ENCODE measurements around the gene HMX2.
A peak's percentile ranks its signal among the peaks of the same experiment; 100 is the strongest.

Gene HMX2, protein sequence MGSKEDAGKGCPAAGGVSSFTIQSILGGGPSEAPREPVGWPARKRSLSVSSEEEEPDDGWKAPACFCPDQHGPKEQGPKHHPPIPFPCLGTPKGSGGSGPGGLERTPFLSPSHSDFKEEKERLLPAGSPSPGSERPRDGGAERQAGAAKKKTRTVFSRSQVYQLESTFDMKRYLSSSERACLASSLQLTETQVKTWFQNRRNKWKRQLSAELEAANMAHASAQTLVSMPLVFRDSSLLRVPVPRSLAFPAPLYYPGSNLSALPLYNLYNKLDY

DNA sequence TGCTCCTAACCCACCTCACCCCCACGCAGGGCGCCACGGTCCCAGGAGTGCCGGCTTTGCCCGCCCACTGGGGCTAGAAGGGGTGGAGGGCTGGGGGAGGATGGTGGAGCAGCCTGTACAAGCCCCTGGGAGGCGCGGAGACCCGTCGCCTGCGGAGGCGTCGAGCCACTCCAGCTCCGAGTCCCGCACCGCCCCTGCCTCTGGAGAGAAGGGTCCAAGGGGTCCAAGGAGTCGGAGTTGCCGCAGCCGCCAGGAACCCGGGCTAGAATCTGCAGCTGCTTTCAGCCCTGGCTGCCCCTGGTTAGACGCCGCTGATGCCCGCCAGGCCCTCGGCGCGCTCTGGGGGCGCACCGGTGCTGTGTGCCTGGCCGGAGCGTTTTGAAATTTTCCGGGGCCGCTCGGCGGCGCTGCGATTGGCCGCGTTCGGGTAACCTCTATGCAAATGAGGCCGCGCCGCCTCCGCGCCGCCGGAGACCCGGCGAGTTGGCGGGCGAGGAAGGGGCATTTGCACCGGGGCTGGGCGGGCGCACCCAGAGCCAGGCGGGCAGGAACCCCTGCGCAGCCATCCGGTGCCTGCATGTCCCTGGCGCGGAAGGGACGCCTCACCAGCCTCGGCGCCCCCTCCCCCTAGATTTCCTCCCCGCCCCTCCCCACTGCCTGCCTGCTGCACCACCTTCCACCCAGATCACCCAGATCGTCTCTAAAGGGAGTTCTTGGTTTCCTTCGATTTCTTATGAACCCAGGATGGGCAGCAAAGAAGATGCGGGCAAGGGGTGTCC lies at the start of gene HMX2:
TSS of gene HMX2 (plus strand) at position 502 of the 779 bp plus-strand sequence. CDS start at position 745, 243 bp downstream.
- DNase-seq: peak; percentile 36

DNA sequence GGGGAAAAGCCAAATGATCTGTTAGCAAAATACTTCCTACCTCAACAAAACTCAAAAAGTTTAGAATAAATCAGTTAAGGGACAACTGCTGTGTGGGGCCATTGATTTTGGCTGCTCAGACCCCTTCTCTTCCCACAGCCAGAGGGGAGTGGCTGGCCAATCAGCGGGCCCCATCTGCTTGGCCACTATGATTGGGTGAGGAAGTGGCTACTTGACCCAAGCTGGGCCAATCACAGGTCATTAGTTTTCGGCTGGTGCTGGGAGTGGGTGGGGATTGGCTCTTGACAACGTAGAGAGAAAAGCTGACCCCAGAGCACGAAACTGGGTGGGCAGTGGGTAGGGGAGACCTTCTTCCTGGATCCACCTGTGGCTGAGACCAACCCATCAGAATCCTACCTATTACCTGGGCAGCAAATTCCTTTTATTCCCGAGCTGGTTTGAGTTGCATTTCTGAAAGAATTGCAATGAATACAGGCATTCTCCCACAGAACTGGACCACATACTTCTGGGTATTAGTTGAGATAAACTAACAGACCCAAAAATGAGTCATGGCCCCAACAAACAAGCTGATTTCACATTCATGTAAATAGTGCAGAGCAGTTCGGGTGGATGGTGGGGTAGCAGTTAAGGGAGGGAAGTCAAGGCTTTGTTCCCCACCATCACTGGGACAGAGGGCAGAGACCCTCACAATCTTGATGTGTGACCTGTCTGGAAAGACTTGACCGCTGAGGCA lies 47.7 kb upstream of the HMX2 start:
- no peak for DNase-seq

DNA sequence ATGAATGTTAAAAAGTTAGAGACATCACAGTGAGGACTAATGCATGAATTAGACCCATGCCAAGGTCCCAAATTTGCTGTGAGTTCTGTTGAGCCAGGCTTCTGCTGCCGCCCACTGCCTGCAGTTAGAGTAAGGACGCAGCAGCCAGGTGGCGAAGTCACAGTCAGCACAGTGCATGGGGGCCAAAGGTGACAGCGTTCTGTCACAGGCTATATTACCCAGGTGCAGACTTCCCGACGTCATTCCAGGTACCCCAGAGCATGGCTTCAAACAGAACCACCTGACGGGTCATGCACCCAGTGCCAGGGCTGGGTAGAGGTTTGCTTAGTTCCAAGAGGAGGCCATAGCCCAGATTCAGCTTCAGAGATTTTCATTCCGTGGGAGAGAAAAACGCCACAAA lies 46.1 kb upstream of the HMX2 start:
- no peak for DNase-seq

DNA sequence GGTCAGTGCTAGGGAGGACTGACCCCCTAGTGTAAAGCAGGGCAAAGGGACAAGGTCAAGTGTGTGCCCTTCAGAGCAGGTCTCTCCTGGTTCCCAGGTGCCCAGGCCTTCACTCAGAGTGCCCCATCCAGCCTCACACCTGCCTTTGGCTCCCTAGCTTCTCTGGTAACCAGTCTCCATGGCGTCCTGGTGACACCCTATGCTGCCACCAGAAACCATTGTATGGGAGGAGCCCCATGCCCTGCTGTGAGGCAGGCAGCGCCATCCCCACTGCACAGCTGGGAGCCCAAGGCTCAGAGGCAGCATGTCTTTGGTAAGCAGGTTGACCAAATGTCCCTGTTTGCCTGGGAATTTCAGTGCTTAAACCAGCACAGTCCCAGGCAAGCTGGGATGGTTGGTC lies 45.3 kb upstream of the HMX2 start:
- DNase-seq: no peak

DNA sequence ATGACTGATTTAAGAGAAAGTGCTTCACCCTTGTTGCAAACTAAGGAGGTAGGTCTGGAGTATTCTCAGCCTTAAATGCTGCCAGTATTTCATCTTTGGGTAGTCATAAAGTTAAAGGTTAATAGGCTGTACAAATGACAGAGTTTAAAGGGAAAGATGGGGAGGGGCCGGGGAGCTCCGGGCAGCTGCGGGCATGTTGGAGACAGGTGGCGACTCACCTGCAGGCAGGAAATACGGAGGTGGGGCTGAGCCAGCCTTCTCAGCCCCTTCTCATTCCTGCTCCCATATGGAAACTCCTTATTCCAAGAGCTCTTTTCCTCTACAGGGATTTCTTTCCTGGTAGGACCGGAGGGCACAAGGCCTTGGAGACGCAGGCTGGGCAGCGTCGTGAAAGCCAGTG lies 44.0 kb upstream of the HMX2 start:
- DNase-seq: no peak

DNA sequence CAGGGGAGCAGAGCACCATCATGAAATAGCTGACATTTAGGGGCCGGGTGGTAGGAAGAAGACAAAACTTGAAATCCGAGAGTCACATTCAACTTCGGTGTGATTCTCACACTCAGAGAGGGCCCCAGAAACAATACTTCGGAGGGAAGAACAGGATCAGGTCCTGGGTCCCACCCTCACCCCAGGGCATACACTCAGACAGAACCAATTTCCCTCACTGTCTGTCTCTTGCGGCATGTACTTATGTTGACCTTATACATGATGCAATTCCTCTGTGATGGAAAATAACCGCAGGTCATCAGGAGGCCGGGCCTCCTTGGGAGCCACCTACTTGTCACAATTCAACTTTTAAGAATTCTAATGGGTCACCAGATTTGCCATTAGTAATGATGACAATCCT lies 38.5 kb upstream of the HMX2 start:
- DNase-seq: no peak

DNA sequence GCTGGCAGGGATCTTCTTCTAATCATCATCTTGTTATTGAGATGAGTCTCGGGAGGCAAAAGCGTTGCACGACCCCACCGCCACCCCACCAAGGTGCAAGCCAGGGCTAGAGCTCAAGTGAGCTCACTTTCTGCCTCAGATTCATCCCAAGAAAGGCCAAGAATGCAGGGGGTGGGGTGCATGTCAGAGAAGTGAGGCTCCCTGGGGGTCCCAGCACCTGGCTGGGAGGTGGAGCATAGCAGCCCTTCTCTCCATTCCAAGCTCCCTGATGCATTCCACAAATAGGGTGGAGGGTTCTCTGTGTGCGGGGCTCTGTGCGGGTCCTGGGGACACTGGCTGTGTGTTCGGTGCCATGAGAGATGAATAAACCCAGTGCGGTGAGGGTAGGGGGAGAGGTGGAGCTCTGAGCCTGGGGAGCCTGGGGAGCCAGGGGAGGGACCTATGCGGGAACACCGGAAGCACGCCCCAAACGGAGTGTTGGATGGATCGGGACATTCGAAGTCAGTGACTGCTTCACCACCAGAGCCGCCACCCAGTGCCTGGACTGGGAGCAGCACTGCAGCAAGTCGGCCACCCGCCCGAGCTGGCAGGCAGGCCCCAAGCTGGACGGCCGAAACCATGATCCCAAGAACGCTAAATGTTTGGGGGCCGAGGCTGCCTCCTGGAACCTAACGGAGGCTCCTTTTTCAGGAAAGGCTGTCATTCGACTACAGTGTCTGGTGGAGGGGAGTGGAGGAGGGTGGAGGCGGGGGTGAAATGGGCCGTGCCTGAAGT lies 30.1 kb upstream of the HMX2 start:
- no peak for DNase-seq

DNA sequence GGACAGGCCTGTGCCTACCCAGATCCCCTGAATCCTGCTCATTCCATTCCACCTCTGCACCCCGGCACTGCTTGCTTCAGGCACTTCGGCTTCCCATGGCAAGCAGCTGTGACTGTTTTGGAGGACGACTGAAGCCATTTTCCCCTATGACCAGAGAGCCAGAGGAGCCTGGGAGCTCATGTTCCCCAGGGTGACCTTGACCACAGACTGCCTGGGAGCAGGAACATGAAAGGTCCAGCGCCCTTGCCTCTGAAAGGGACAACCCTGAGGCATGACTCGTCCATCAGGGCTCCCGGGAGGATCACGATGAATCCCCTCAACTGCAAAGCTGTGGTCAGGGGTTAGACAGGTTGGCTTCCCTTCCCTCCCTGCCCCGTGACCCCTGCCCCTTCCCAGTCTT lies 28.9 kb upstream of the HMX2 start:
- DNase-seq: no peak

DNA sequence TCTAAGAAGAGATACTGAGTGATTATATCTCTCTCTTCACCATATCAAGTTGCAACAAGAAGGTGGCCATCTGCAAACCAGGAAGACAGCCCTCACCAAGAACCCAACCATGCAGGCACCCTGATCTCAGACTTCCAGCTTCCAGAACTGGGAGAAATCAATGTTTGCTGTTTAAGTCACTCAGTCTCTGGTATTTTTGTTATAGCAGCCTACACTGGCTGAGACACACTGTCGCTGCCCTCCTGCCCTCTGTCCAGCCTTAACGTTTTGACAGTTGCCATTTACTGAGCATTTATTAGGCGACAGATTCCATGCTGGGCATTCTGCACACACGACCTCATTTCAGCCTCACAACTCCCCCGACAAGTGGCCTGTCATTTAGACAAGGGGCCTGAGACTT lies 21.7 kb upstream of the HMX2 start:
- DNase-seq: no peak

DNA sequence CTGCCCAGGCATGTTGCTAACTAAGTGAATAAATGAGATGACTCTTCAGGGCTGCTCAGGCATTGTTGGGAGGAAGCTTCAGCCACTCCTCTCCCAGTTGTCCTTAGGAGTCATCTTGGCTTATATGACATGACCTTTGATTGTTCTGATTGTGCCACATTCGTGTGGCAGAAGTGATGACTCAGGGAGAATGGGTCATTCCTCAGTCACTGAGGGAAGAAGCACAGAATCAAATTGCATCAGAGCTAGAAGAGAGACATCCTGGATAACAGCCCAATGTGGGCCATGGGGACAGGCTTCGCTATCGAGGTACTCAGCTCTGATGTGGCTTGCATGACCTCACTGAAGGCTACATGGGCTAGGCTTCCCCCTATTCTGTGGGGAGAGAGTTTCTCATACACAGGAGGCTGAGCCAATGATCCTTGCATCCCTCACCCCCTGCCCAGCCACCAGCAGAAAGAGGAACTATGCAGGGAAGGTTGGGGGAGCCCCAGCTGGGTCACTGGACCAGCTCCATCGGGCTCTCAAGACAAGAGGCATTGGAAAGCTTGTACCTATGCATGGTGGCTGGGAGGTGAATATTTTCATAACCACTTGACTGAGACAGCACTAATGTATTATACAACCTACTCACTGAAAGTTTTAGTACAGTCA lies 18.2 kb upstream of the HMX2 start:
- no peak for DNase-seq

DNA sequence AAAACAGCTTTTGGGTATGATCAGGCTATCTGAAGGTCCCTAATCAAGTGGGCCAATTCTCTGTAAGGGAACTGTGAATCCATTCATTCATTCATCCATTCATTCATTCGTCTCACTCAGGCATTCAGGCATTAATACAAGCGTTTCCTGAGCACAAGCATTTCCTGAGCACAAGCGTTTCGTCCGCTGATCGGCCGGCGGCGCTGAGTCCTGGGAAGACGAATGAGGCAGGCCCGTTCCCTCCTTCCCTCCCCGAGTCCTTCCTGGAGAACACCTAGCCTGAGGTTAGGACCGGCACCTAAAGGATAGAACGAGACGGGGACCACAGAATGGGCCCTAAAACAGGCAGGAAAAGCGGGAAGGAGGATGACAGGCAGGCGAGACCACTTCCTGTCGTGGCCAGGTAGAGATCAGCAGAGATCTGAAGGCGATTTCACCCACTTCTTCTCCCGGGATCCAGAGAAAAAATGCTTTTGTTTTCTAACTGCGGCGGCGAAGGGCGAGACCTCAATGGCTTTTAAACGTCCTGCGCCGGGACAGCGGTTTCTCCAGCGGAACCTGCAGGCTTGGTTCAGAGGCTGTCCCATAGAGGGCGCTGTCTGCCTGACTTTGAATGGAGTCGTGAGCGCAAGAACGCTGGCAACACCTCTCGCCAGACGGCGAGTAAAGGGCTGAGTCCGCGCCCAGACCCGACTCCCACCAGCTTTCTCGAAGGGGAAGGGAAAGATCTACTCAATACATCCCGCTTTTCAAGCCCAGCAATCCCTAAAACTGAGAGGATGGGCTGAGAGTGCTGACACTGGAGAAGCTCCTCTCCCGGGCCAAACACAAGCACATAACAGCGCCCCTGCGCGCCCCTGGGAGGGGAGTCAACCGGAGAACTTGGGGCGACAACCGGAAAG lies 15.1 kb upstream of the HMX2 start:
- peak; percentile 88 for DNase-seq

DNA sequence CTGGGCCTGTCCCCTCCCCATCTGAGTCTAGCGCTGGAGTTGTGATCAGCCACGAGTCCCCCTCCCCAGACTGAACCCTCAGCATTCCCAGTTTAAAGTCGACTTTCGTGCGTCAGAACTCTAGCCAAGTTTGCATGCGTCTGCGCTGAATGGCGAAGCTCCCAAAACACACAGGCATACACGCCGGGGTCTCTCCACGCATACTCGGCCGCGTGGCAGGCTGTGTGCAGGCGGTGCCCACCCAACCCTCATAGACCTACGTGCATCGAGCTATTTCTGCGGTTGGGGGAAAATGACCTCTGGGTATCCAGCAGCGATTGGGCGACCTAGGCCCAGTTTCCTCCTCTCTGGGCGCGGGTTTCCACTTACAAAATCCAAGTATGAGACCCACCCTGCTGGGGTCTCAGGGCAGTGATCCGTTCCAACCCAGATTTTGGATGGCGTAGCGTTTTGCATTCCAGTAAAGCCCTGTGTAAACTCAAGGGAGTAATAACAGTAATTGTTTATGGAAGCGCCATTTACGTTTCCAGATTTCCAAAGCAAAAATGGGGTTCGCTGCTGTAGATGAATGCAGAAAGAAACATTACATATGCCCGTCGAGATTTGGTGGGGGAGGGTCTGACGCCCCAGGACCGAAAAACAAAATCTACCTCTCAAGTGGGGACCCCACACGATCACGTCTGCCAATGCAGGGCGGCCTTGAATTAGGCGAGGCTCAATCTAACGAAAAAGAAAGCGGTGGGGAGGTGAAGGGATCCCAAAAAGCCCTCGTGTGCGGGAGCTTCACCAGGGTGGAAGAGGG lies 14.2 kb upstream of the HMX2 start:
- no peak for DNase-seq

DNA sequence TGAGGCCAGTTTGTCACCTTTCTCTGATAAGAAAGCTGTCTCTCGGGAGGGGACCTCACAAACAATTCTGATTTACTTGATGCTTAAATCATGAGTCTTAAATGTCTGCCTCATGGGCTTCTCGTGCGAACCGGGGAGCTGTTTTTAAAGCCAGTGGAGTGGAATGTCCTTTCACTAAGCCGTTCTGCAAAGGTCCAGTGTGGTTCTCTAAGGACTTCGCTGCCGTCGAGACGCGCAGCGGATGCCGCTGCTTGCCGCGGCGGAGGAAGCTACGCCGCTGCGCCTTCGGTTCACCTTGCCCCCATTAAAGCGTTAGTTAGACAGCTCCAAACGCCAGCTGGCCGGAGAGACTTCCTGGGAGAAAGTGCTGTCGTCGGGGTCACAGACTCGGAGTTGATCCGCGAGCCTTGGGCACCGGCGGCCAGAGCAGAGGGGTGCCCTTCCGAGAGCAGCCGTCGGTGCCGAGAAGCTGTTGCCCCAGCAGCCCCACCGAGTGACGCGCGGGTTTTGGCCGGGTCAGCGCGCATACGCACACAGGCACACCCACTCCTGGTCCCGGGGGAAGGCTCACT lies 13.5 kb upstream of the HMX2 start:
- DNase-seq: no peak

DNA sequence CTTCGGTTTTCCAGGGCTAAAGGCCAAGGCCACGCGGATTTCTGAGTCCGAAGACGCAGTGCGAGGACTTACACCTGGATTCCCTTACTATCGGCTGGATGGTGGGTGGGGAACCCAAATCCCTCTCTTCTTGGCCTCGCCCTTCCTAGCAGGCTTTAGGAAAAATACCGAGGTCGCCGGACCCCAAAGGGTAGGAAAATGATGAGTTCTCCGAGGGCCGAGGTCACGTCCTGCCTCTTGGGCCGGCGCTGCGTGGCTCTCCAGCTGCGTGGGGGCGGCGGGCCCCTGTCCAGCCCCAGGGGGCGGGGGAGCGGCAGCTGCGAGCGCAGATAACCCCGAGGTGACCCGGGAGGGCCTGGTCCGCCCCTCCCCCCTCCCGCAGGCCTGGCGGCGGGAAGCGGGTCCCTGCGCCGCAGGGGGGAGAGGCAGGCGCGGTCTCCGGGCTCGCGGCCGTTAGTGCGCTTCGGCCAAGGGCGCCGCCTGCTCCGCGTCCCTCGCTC lies 13.0 kb upstream of the HMX2 start:
- no peak for DNase-seq

DNA sequence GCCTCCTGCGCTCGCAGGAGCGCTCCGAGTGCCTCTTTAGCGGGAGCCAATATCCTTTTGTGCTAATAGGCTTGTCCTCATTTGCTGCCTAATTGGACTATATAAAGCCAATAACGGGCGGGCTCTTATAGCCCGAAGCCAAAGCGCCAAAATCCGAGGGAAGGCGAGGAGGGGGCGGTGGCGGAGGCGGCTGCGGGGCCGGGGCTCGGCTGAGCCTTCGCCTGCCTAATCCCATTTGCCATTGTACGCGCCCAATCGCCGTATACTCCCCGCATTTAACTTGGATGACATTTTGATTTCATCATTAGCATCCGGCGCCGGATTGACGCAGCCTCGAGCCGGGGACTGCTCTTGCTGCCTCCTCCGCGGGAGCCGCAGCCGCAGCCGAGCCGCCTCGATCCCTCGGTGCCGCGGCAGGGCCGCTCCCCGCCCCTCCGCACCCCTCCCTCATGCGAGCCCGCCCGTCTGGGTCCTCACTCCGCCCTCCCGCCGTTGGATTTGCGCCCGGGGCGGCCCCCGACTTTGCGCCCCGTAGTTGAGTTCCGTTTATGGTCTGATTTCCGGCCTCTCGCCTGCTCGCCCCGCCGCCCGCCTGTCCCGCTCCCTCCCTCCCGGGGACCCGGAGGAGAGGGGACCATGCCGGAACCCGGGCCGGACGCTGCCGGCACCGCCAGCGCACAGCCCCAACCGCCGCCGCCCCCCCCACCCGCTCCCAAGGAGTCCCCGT lies 12.4 kb upstream of the HMX2 start, which contains the start of gene HMX3:
TSS of gene HMX3 (plus strand) at position 556 of the 727 bp plus-strand sequence. CDS start at position 637, 81 bp downstream.
- DNase-seq: peak; percentile 37

DNA sequence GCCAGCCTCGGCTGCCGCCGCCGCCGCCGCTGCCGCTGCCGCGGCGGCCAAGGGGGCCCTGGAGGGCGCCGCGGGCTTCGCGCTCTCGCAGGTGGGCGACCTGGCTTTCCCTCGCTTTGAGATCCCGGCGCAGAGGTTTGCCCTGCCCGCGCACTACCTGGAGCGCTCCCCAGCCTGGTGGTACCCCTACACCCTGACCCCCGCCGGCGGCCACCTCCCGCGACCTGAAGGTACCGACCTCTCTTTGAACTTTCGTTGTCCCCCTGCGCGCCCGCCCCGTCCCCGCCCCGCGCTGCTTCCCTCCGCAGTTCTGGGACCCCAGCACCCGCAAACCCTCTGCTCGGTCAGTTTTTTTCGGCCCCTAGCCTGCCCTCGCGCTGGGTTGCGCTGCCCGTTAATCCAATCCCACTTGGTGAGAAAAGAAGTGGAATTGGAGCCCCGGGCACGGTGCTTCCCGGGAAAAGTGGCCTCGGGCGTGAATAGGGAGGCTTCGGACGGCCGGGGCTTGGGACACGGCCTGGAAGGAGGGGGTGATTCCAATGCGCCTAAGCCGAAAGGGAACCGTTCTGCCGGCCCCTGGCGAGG lies 11.6 kb upstream of the HMX2 start:
- DNase-seq: no peak

DNA sequence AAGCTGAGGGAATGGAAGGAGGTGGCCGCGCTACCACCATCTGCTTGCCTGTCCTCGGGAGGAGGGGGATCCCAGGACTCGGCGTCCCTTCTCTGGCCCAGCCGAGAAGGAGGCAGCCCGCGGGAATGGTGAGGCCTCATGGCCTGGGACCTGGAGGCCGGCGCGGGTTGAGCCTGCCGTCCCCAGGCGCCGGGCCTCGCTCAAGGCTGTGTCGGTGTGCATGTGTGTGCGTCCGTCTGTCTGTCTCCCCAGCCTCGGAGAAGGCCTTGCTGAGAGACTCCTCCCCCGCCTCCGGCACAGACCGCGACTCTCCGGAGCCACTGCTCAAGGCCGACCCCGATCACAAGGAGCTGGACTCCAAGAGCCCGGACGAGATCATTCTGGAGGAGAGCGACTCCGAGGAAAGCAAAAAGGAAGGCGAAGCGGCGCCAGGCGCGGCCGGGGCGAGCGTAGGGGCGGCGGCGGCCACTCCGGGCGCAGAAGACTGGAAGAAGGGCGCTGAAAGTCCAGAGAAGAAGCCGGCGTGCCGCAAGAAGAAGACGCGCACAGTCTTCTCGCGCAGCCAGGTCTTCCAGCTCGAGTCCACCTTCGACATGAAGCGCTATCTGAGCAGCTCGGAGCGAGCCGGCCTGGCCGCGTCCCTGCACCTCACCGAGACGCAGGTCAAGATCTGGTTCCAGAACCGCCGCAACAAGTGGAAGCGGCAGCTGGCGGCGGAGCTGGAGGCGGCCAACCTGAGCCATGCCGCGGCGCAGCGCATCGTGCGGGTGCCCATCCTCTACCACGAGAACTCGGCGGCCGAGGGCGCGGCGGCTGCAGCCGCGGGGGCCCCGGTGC lies 10.9 kb upstream of the HMX2 start:
- peak; percentile 27 for DNase-seq

DNA sequence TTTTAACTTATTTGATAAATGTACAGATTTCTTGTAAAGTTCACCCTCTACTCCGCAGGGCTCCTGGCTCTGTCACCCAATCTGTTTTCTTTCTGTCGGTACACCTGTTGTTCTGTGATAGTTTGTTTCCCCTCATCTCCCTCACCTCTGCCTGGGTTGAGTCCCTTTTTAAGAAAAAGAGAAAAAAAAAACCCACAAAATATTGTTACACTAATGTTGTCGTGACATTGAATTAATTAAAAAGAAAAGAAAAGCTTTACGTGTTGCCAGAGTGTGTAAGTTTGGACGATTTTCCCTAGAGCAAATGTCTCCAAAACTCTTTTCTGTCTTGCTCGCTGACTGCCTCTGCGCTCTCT lies 8.8 kb upstream of the HMX2 start:
- DNase-seq: no peak
